H1 (cell line): Measurements from ENCODE around the gene NME3. TPM values are rescaled to one million over a fixed set of nuclear protein-coding genes. Genes with fewer than 3 reads are reported as not detected.

ENCODE experiments used
- CBX8 ChIP-seq: fragments of 300-800, 300-1000 bp; sonication (generic); IDR thresholded peaks from 2 replicates; pipeline ENCODE4 v1.7.1; 2016; ENCODE audit warnings: low read depth, low read length, borderline replicate concordance
- CREB1 ChIP-seq: IDR thresholded peaks from 2 replicates; pipeline ENCODE4 v1.6.1; 2012; ENCODE audit warnings: inconsistent platforms
- CTCF ChIP-seq, 3 experiments: IDR thresholded peaks; 1 replicate in 2 of 3; 2 replicates in 1 of 3; pipeline versions ENCODE4 v1.5.1 to v1.6.1; 2011; ENCODE audit warnings: low read length in 3 of 3, mild to moderate bottlenecking in 3 of 3, inconsistent platforms in 2 of 3, low read depth in 1 of 3, moderate library complexity in 1 of 3; ENCODE audit not compliant: insufficient read depth in 1 of 3; ENCODE audit errors: control extremely low read depth in 1 of 3
- SIX5 ChIP-seq: IDR thresholded peaks from 2 replicates; pipeline ENCODE4 v1.6.1; 2011; ENCODE audit warnings: mild to moderate bottlenecking, low read depth, low read length
- TAF1 ChIP-seq: IDR thresholded peaks from 2 replicates; pipeline ENCODE4 v1.6.1; 2011; ENCODE audit warnings: mild to moderate bottlenecking, low read depth, low read length
- polyA plus RNA-seq, 7 experiments: library from polyadenylated mRNA; depleted of rRNA in 3 of 7; stranded (reverse) in 5 of 7; unstranded in 2 of 7; fragments of >200 nt in 5 of 7; fragments of 200-250 nt in 2 of 7; gene quantifications; 1 replicate in 5 of 7; 2 replicates in 1 of 7; 4 replicates in 1 of 7; pipeline versions ENCODE4 v1.2.1 to v1.2.3, GENCODE V29; 2011 to 2013; ENCODE audit warnings: missing spikeins in 2 of 7, mixed read lengths in 2 of 7
- total RNA-seq: library from RNA; stranded (reverse); fragmentation: NEBNext Ultra II Directional; extraction: Animal tissue kit (Norgen Biotek cat#: 25700); gene quantifications from 2 replicates; pipeline ENCODE4 v1.2.1, GENCODE V29; 2021

Gene NME3
- total and polyA plus RNA-seq, 2 of the 8 experiments (the other 6 are each of a cell fraction or from before 2014, with no cell fraction given), result 72.5 to 163 TPM

DNA sequence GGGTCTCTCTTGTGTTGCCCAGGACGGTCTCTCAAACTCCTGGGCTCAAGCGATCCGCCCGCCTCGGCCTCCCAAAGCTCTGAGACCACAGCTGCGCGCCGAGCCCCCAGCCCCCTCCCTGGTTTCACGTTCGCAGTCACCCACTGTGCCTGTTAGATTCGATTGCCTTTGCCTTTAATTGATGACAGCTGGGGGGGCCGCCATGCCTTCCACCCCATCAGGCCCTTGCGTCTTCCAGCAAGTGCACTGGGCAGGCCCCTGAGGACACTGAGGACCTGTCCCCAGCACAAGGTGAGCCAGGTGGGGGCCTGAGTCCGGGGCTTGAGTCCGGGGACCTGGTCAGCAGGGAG, 18.9 kb upstream of the NME3 start (continued):
- TF ChIP-seq CTCF (IDR thresholded peaks at IDR 0.05; ENCODE audit: control extremely low read depth in 1 of 3, insufficient read depth in 1 of 3, low read depth in 1 of 3, low read length in 3 of 3) (no peak), CBX8 (no peak), TAF1 (no peak), SIX5 (no peak), CREB1 (no peak)
- TF ChIP-seq, all 59 proteins: peak for 0
